Stimulated activated naive CD8-positive, alpha-beta T cell treated with anti-CD3 and anti-CD28 coated beads, Interleukin-15, Interleukin-2, amounts not matched to agents 100 ng/mL and 50 ng/mL, for 24 hours (primary cell): ENCODE measurements around the gene WDR93.

Experiments
- H3K27ac Mint-ChIP-seq: one replicate; pipeline ENCODE4 v1.8.0; 2021; ENCODE audit warnings: mild to moderate bottlenecking, mixed read lengths
- H3K27me3 Mint-ChIP-seq: one replicate; pipeline ENCODE4 v1.8.0; 2021; ENCODE audit warnings: mixed read lengths
- H3K36me3 Mint-ChIP-seq: one replicate; pipeline ENCODE4 v1.8.0; 2021; ENCODE audit warnings: low read depth, mixed read lengths
- H3K4me1 Mint-ChIP-seq: one replicate; pipeline ENCODE4 v1.8.0; 2021; ENCODE audit warnings: low read depth, mixed read lengths
- H3K4me3 Mint-ChIP-seq: one replicate; pipeline ENCODE4 v1.8.0; 2021; ENCODE audit warnings: mild to moderate bottlenecking, mixed read lengths
- H3K9me3 Mint-ChIP-seq: one replicate; pipeline ENCODE4 v1.8.0; 2021; ENCODE audit warnings: mixed read lengths

The WDR93 gene

GRCh38 chr15:89693091-89693490 lies 2.5 kb downstream of the WDR93 start:
- H3K9me3 Mint-ChIP-seq: no peaks in the 10 kb centered on the region
- no peaks in the 10 kb centered on the region for H3K36me3 Mint-ChIP-seq
- no peak overlapping the region for H3K4me3 Mint-ChIP-seq
- H3K27ac Mint-ChIP-seq: no peak overlapping the region
- H3K4me1 Mint-ChIP-seq: peaks cover 16% of the 10 kb centered on the region
- peaks cover 4% of the 10 kb centered on the region for H3K27me3 Mint-ChIP-seq

- Mint-ChIP-seq H3K27ac (no peak overlapping the region), H3K4me3 (no peak overlapping the region), H3K27me3 (peaks cover 4% of the 10 kb centered on the region), H3K36me3 (no peaks in the 10 kb centered on the region), H3K4me1 (peaks cover 16% of the 10 kb centered on the region), H3K9me3 (no peaks in the 10 kb centered on the region)
Measured at GRCh38 chr15:89693696-89694095, 3.1 kb downstream of the WDR93 start.

GRCh38 chr15:89695198-89695597 lies 4.6 kb downstream of the WDR93 start:
- H3K36me3 Mint-ChIP-seq: no peaks in the 10 kb centered on the region

GRCh38 chr15:89704411-89704810 lies 13.8 kb downstream of the WDR93 start:
- Mint-ChIP-seq H3K4me3 (no peak overlapping the region), H3K4me1 (no peaks in the 10 kb centered on the region), H3K9me3 (no peaks in the 10 kb centered on the region)

More at GRCh38 chr15:89695198-89695597, 4.6 kb downstream of the WDR93 start:
- Mint-ChIP-seq H3K27ac (no peak overlapping the region), H3K4me1 (peaks cover 8% of the 10 kb centered on the region), H3K27me3 (peaks cover 9% of the 10 kb centered on the region), H3K4me3 (no peak overlapping the region), H3K9me3 (no peaks in the 10 kb centered on the region)

DNA sequence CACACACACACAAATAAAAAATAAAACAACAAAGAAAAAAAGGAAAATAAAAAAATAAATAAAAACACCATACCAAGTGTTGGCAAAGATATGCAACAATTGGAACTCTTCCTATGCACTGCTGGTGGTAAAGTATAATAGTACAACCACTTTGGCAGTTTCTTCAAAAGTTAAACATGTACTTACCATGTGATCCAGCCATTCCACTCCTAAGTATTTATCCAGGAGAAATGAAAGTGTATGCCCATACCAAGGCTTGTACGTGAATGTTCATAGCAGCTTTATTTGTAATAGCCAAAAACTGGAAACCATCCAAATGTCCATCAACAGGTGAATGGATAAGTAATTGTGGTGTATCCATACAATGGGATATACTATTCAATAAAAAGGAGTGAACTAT lies 17.0 kb downstream of the WDR93 start:
- Mint-ChIP-seq H3K27ac (no peak overlapping the region), H3K9me3 (no peaks in the 10 kb centered on the region), H3K4me1 (no peaks in the 10 kb centered on the region), H3K27me3 (peaks cover 36% of the 10 kb centered on the region), H3K4me3 (no peak overlapping the region), H3K36me3 (no peaks in the 10 kb centered on the region)

More at GRCh38 chr15:89704411-89704810, 13.8 kb downstream of the WDR93 start:
- Mint-ChIP-seq H3K36me3 (no peaks in the 10 kb centered on the region), H3K27me3 (peaks cover 43% of the 10 kb centered on the region), H3K27ac (no peak overlapping the region)

DNA sequence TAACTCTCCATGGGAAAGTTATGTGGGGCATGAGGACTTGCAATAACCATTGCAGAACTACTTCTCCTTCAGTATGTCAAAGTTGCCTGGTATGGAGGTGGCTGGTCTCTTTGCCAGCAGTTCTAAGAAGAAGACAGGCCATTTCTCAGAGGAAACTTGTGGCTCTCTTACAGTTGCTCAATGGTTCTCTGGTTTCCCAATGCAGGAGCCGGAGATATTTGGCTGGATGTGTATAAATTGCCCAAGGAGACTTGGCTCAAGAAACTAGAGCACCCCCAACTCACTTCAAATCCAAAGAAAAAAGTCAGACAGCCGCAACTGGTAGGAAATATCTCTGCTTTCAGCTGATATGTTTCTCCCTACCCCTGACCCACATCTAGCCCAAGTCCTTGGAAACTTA lies 24.2 kb downstream of the WDR93 start:
- Mint-ChIP-seq H3K9me3 (no peaks in the 10 kb centered on the region), H3K27ac (no peak overlapping the region), H3K27me3 (no peaks in the 10 kb centered on the region), H3K4me1 (no peaks in the 10 kb centered on the region), H3K36me3 (no peaks in the 10 kb centered on the region), H3K4me3 (no peak overlapping the region)

DNA sequence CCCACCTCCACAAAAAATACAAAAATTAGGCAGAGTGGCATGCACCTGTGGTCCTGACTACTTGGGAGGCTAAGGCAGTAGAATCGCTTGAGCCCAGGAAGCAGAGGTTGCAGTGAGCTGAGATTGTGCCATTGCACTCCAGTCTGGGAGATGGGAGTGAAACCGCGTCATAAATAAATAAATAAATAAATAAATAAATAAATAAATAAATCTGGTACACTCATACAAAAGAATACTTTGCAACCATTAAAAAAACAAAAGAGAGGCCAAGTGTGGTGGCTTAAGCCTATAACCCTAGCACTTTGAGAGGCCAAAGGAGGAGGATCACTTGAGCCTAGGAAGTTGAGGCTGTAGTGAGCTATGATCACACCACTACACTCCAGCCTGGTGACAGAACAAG lies 32.4 kb downstream of the WDR93 start:
- H3K27ac Mint-ChIP-seq: no peak overlapping the region
- H3K27me3 Mint-ChIP-seq: peaks cover 17% of the 10 kb centered on the region
- H3K9me3 Mint-ChIP-seq: peaks cover 4% of the 10 kb centered on the region
- peaks cover 4% of the 10 kb centered on the region for H3K36me3 Mint-ChIP-seq
- H3K4me1 Mint-ChIP-seq: no peaks in the 10 kb centered on the region
- H3K4me3 Mint-ChIP-seq: no peak overlapping the region

- peaks cover 4% of the 10 kb centered on the region for H3K36me3 Mint-ChIP-seq
- peaks cover 4% of the 10 kb centered on the region for H3K9me3 Mint-ChIP-seq
- no peaks in the 10 kb centered on the region for H3K4me1 Mint-ChIP-seq
- H3K27me3 Mint-ChIP-seq: peaks cover 17% of the 10 kb centered on the region
- no peak overlapping the region for H3K27ac Mint-ChIP-seq
- no peak overlapping the region for H3K4me3 Mint-ChIP-seq
Measured at GRCh38 chr15:89724621-89725020, 34.0 kb downstream of the WDR93 start.

GRCh38 chr15:89725064-89725463 lies 34.5 kb downstream of the WDR93 start:
- peaks cover 17% of the 10 kb centered on the region for H3K27me3 Mint-ChIP-seq
- H3K4me1 Mint-ChIP-seq: no peaks in the 10 kb centered on the region
- peaks cover 4% of the 10 kb centered on the region for H3K36me3 Mint-ChIP-seq
- H3K27ac Mint-ChIP-seq: no peak overlapping the region
- no peak overlapping the region for H3K4me3 Mint-ChIP-seq
- H3K9me3 Mint-ChIP-seq: peaks cover 4% of the 10 kb centered on the region

DNA sequence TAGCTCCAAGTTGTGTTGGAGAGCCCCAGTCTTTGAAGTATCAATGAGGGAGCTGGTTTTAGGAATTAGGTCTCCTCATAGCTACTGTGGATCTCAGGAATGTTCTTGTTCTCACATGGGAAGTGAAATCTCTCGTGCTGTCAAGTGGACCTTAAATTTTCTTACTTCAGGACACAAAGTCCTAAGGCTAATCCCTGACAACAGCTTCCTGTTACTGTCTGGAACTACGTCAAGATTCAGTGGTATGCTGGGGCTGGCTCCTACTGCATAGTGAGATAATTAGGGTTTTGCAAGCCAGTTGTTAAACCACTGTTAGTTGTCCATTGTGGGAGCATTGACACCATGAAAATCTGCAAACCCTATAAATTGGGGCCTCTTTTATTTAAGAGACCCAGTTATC lies 37.6 kb downstream of the WDR93 start:
- Mint-ChIP-seq H3K27ac (no peak overlapping the region), H3K9me3 (peaks cover 4% of the 10 kb centered on the region), H3K27me3 (peaks cover 5% of the 10 kb centered on the region), H3K4me1 (no peaks in the 10 kb centered on the region), H3K4me3 (no peak overlapping the region), H3K36me3 (peaks cover 4% of the 10 kb centered on the region)

DNA sequence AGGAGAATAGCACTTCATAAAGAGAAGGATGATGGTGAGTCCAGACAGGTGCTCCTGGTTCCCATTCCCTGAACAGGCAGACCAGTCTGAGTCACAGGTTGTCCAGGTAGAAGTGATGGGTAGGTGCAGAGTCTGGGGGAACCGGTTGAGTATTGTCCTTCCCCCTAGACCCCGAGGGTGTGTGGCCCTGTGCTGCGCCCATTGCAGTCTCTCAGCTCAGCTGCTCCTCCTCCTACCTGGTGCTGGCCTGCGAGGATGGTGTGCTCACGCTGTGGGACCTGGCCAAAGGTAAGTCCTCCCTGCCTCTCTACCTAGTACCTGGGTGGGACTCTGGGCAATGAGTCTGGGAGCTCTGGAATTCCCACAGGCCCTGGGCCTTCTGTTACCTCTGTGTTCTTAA lies 40.7 kb downstream of the WDR93 start:
- H3K27ac Mint-ChIP-seq: no peak overlapping the region
- H3K4me3 Mint-ChIP-seq: no peak overlapping the region
- no peaks in the 10 kb centered on the region for H3K9me3 Mint-ChIP-seq
- peaks cover 5% of the 10 kb centered on the region for H3K27me3 Mint-ChIP-seq
- no peaks in the 10 kb centered on the region for H3K36me3 Mint-ChIP-seq
- H3K4me1 Mint-ChIP-seq: no peaks in the 10 kb centered on the region

- no peak overlapping the region for H3K4me3 Mint-ChIP-seq
- H3K4me1 Mint-ChIP-seq: no peaks in the 10 kb centered on the region
- H3K36me3 Mint-ChIP-seq: no peaks in the 10 kb centered on the region
- peaks cover 10% of the 10 kb centered on the region for H3K27me3 Mint-ChIP-seq
- no peak overlapping the region for H3K27ac Mint-ChIP-seq
- H3K9me3 Mint-ChIP-seq: no peaks in the 10 kb centered on the region
Measured at GRCh38 chr15:89732451-89733172, 42.0 kb downstream of the WDR93 start.

GRCh38 chr15:89735773-89736172 lies 45.2 kb downstream of the WDR93 start:
- no peak overlapping the region for H3K27ac Mint-ChIP-seq
- H3K4me1 Mint-ChIP-seq: no peaks in the 10 kb centered on the region
- peaks cover 10% of the 10 kb centered on the region for H3K27me3 Mint-ChIP-seq
- H3K36me3 Mint-ChIP-seq: no peaks in the 10 kb centered on the region
- H3K9me3 Mint-ChIP-seq: no peaks in the 10 kb centered on the region
- H3K4me3 Mint-ChIP-seq: no peak overlapping the region

DNA sequence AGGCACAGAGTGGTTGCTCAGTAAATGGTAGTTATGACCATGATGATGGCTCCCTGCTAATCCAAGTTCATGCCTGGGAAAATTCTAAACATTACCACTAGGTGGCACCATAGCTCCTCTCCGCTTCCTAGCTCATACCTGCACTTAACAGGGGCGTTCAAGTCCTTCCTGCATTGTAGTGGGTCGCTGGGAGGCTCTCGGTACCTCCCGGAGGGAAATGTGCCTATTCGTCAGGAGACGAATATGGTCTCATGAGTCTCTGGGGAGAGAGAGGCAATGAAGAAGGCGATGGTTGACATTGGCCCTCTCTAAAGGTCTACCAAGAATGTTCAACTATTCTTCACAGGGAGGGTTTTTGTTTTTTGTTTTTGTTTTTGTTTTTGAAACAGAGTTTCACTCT lies 49.5 kb downstream of the WDR93 start:
- Mint-ChIP-seq H3K36me3 (no peaks in the 10 kb centered on the region), H3K4me3 (no peak overlapping the region), H3K27me3 (peaks cover 6% of the 10 kb centered on the region), H3K27ac (no peak overlapping the region), H3K9me3 (no peaks in the 10 kb centered on the region), H3K4me1 (no peaks in the 10 kb centered on the region)

- Mint-ChIP-seq H3K27ac (no peak overlapping the region), H3K4me3 (no peak overlapping the region), H3K9me3 (no peaks in the 10 kb centered on the region), H3K4me1 (no peaks in the 10 kb centered on the region), H3K36me3 (no peaks in the 10 kb centered on the region), H3K27me3 (no peaks in the 10 kb centered on the region)
Measured at GRCh38 chr15:89743011-89743410, 52.4 kb downstream of the WDR93 start.

GRCh38 chr15:89743594-89743993 lies 53.0 kb downstream of the WDR93 start:
- no peak overlapping the region for H3K4me3 Mint-ChIP-seq
- H3K4me1 Mint-ChIP-seq: no peaks in the 10 kb centered on the region
- no peaks in the 10 kb centered on the region for H3K27me3 Mint-ChIP-seq
- H3K9me3 Mint-ChIP-seq: no peaks in the 10 kb centered on the region
- no peak overlapping the region for H3K27ac Mint-ChIP-seq
- no peaks in the 10 kb centered on the region for H3K36me3 Mint-ChIP-seq
